H1 (cell line): ENCODE results near the gene BAD. TPM values are rescaled to one million over a fixed set of nuclear protein-coding genes. Genes with fewer than 3 reads are reported as not detected.

Experiments
- ASH2L ChIP-seq: fragments of 200-600, 300-600 bp; sonication (generic); IDR thresholded peaks from one replicate; pipeline ENCODE4 v1.7.1; 2017; ENCODE audit warnings: low read length
- CHD2 ChIP-seq: IDR thresholded peaks from 2 replicates; pipeline ENCODE4 v1.6.1; 2012; ENCODE audit warnings: low read length, improper control_type of control experiment
- CTCF ChIP-seq, 3 experiments: IDR thresholded peaks; 1 replicate in 2 of 3; 2 replicates in 1 of 3; pipeline versions ENCODE4 v1.5.1 to v1.6.1; 2011; ENCODE audit warnings: low read length in 3 of 3, mild to moderate bottlenecking in 3 of 3, inconsistent platforms in 2 of 3, low read depth in 1 of 3, moderate library complexity in 1 of 3; ENCODE audit not compliant: insufficient read depth in 1 of 3; ENCODE audit errors: control extremely low read depth in 1 of 3
- EP300 ChIP-seq, 2 experiments: IDR thresholded peaks; 1 replicate in 1 of 2; 2 replicates in 1 of 2; pipeline ENCODE4 v1.6.1; 2011 to 2012; ENCODE audit warnings: low read depth in 2 of 2, low read length in 2 of 2, mild to moderate bottlenecking in 2 of 2, borderline replicate concordance in 1 of 2, inconsistent platforms in 1 of 2, moderate library complexity in 1 of 2
- GTF2F1 ChIP-seq: IDR thresholded peaks from 2 replicates; pipeline ENCODE4 v1.6.1; 2012; ENCODE audit warnings: low read depth, low read length, improper control_type of control experiment, borderline replicate concordance
- MAX ChIP-seq: IDR thresholded peaks from 2 replicates; pipeline ENCODE4 v1.6.1; 2012; ENCODE audit warnings: inconsistent platforms
- PHF8 ChIP-seq: fragments of 200-600 bp; sonication (generic); conservative IDR thresholded peaks from 2 replicates; pipeline ENCODE4 v1.7.1; 2012; ENCODE audit warnings: low read depth, mild to moderate bottlenecking, inconsistent platforms, low read length, moderate library complexity
- POLR2A ChIP-seq, 2 experiments: IDR thresholded peaks; 1 replicate in 1 of 2; 2 replicates in 1 of 2; pipeline ENCODE4 v1.6.1; 2011; ENCODE audit warnings: low read depth in 2 of 2, low read length in 2 of 2, mild to moderate bottlenecking in 2 of 2; ENCODE audit errors: control extremely low read depth in 1 of 2
- POLR2AphosphoS5 ChIP-seq: IDR thresholded peaks from 2 replicates; pipeline ENCODE4 v1.6.1; 2011; ENCODE audit warnings: low read depth, low read length
- RFX5 ChIP-seq: IDR thresholded peaks from 2 replicates; pipeline ENCODE4 v1.6.1; 2011; ENCODE audit warnings: low read depth, low read length, improper control_type of control experiment, borderline replicate concordance
- TAF1 ChIP-seq: IDR thresholded peaks from 2 replicates; pipeline ENCODE4 v1.6.1; 2011; ENCODE audit warnings: mild to moderate bottlenecking, low read depth, low read length
- TAF7 ChIP-seq: optimal IDR thresholded peaks from 2 replicates; pipeline ENCODE3; 2011; ENCODE audit warnings: low read depth, mild to moderate bottlenecking, inconsistent platforms, low read length, moderate library complexity, borderline replicate concordance
- polyA plus RNA-seq, 7 experiments: library from polyadenylated mRNA; depleted of rRNA in 3 of 7; stranded (reverse) in 5 of 7; unstranded in 2 of 7; fragments of >200 nt in 5 of 7; fragments of 200-250 nt in 2 of 7; gene quantifications; 1 replicate in 5 of 7; 2 replicates in 1 of 7; 4 replicates in 1 of 7; pipeline versions ENCODE4 v1.2.1 to v1.2.3, GENCODE V29; 2011 to 2013; ENCODE audit warnings: missing spikeins in 2 of 7, mixed read lengths in 2 of 7
- total RNA-seq: library from RNA; stranded (reverse); fragmentation: NEBNext Ultra II Directional; extraction: Animal tissue kit (Norgen Biotek cat#: 25700); gene quantifications from 2 replicates; pipeline ENCODE4 v1.2.1, GENCODE V29; 2021

BAD gene
- total and polyA plus RNA-seq, 2 of the 8 experiments (the other 6 are each of a cell fraction or from before 2014, with no cell fraction given): 23.1 to 33.7 TPM

GRCh38 chr11:64304316-64305072, 20.0 kb upstream of the BAD start (continued):
- peak; percentile 81 for TF ChIP-seq MAX
- TF ChIP-seq POLR2A (IDR thresholded peaks at IDR 0.05; ENCODE audit: control extremely low read depth in 1 of 2, low read depth in 2 of 2, low read length in 2 of 2): peak in 1 of 2 experiments; percentile 95; a peak in 2 of 3 replicates
- TF ChIP-seq POLR2AphosphoS5: peak; percentile 80
- TF ChIP-seq CHD2: no peak
- peak; percentile 62 for TF ChIP-seq PHF8
- TF ChIP-seq GTF2F1: no peak
- peak in 2 of 3 experiments; percentile 83 to 95; a peak in 3 of 4 replicates for TF ChIP-seq CTCF (IDR thresholded peaks at IDR 0.05; ENCODE audit: control extremely low read depth in 1 of 3, insufficient read depth in 1 of 3, low read depth in 1 of 3, low read length in 3 of 3)
- TF ChIP-seq TAF1: peak; percentile 51; the same call in 1 of the 2 replicates
- TF ChIP-seq EP300 (IDR thresholded peaks at IDR 0.05; ENCODE audit: borderline replicate concordance in 1 of 2, low read depth in 2 of 2, low read length in 2 of 2): no peak
- TF ChIP-seq RFX5: no peak
- TF ChIP-seq ASH2L: peak; percentile 73
- TF ChIP-seq TAF7: peak; percentile 34
- TF ChIP-seq, all 59 proteins: peak for 20
